CD14-positive monocyte (primary cell): Measurements from ENCODE around the gene TEX48. TPM values are rescaled to one million over a fixed set of nuclear protein-coding genes. Genes with fewer than 3 reads are reported as not detected.
A peak's percentile ranks its signal among the peaks of the same experiment; 100 is the strongest.

Experiments
- DNase-seq, 3 donors: peaks; one replicate each; pipeline ENCODE4 v3.0.0-alpha.2; 2011 to 2022
- H2AFZ ChIP-seq: 2 replicates; pipeline ENCODE4 v1.6.0; 2012; ENCODE audit warnings: mild to moderate bottlenecking, low read depth, low read length, inconsistent platforms; ENCODE audit not compliant: insufficient read depth, poor library complexity, severe bottlenecking
- H3K27ac ChIP-seq, 2 donors: 1 replicate in 1 of 2; 2 replicates in 1 of 2; pipeline ENCODE4 v1.5.1; 2012 to 2013; ENCODE audit warnings: low read length in 2 of 2, control low read depth in 1 of 2, inconsistent platforms in 1 of 2, low read depth in 1 of 2, mild to moderate bottlenecking in 1 of 2
- H3K27me3 ChIP-seq, 2 donors: one replicate each; pipeline versions ENCODE4 v1.6.0 to v1.6.1; 2011 to 2013; ENCODE audit warnings: low read length in 2 of 2; ENCODE audit not compliant: control insufficient read depth in 2 of 2, insufficient read depth in 2 of 2
- H3K36me3 ChIP-seq, 2 donors: replicated peaks in 1 of 2; 1 replicate in 1 of 2; 2 replicates in 1 of 2; pipeline versions ENCODE4 v1.5.1 to v1.6.1; 2012 to 2013; ENCODE audit warnings: low read length in 2 of 2, control low read depth in 1 of 2, inconsistent platforms in 1 of 2, mild to moderate bottlenecking in 1 of 2; ENCODE audit not compliant: insufficient read depth in 2 of 2, control insufficient read depth in 1 of 2
- H3K4me1 ChIP-seq, 2 donors: 1 replicate in 1 of 2; 2 replicates in 1 of 2; pipeline versions ENCODE4 v1.5.1 to v1.6.1; 2012 to 2013; ENCODE audit warnings: low read length in 2 of 2, control low read depth in 1 of 2, inconsistent platforms in 1 of 2, mild to moderate bottlenecking in 1 of 2, moderate library complexity in 1 of 2; ENCODE audit not compliant: insufficient read depth in 2 of 2, control insufficient read depth in 1 of 2
- H3K4me2 ChIP-seq: replicated peaks from 2 replicates; pipeline ENCODE3; 2012; ENCODE audit warnings: low read length, moderate library complexity, mild to moderate bottlenecking; ENCODE audit not compliant: poor library complexity, severe bottlenecking; ENCODE audit errors: extremely low read depth
- H3K4me3 ChIP-seq, 3 experiments: fragments of 200-600 bp in 1 of 3; sonication (generic) in 1 of 3; replicated peaks in 1 of 3; 1 replicate in 2 of 3; 2 replicates in 1 of 3; pipeline ENCODE4 v1.5.1; 2011 to 2013; ENCODE audit warnings: low read length in 3 of 3, mild to moderate bottlenecking in 3 of 3, control low read depth in 2 of 3, low read depth in 2 of 3, inconsistent platforms in 1 of 3, moderate library complexity in 1 of 3
- H3K79me2 ChIP-seq: 2 replicates; pipeline ENCODE4 v1.6.0; 2012; ENCODE audit warnings: mild to moderate bottlenecking, control low read depth, inconsistent platforms, low read length, moderate library complexity; ENCODE audit not compliant: insufficient read depth
- H3K9ac ChIP-seq: 2 replicates; pipeline ENCODE4 v1.6.0; 2017; ENCODE audit warnings: low read length, mild to moderate bottlenecking; ENCODE audit not compliant: insufficient read depth, poor library complexity, severe bottlenecking
- H3K9me3 ChIP-seq, 2 donors: replicated peaks in 1 of 2; 1 replicate in 1 of 2; 2 replicates in 1 of 2; pipeline versions ENCODE4 v1.5.1 to v1.6.1; 2012 to 2013; ENCODE audit warnings: low read length in 2 of 2, control low read depth in 1 of 2; ENCODE audit not compliant: control insufficient read depth in 1 of 2, insufficient read depth in 1 of 2
- H4K20me1 ChIP-seq: 2 replicates; pipeline ENCODE4 v1.6.0; 2012; ENCODE audit warnings: mild to moderate bottlenecking, low read length, control low read depth, moderate library complexity; ENCODE audit not compliant: insufficient read depth
- H3K27ac Mint-ChIP-seq, 7 donors: one replicate each; pipeline ENCODE4 v1.8.0; 2020; ENCODE audit warnings: mild to moderate bottlenecking in 7 of 7, mixed read lengths in 7 of 7, moderate library complexity in 6 of 7, inconsistent platforms in 2 of 7
- H3K27me3 Mint-ChIP-seq, 3 donors: one replicate each; pipeline ENCODE4 v1.8.0; 2021 to 2022; ENCODE audit warnings: low read depth in 3 of 3, mild to moderate bottlenecking in 3 of 3, mixed read lengths in 3 of 3, moderate library complexity in 3 of 3, inconsistent platforms in 1 of 3
- H3K36me3 Mint-ChIP-seq, 2 donors: one replicate each; pipeline ENCODE4 v1.8.0; 2020; ENCODE audit warnings: mixed read lengths in 2 of 2, inconsistent platforms in 1 of 2, mild to moderate bottlenecking in 1 of 2
- H3K4me1 Mint-ChIP-seq: one replicate; pipeline ENCODE4 v1.8.0; 2020; ENCODE audit warnings: mild to moderate bottlenecking, mixed read lengths
- H3K4me3 Mint-ChIP-seq, 2 donors: one replicate each; pipeline ENCODE4 v1.8.0; 2020; ENCODE audit warnings: mild to moderate bottlenecking in 2 of 2, mixed read lengths in 2 of 2, moderate library complexity in 1 of 2
- H3K9me3 Mint-ChIP-seq, 7 donors: one replicate each; pipeline ENCODE4 v1.8.0; 2020 to 2022; ENCODE audit warnings: mixed read lengths in 7 of 7, mild to moderate bottlenecking in 6 of 7, moderate library complexity in 6 of 7, inconsistent platforms in 2 of 7
- WGBS: methylation state at CpG from one replicate; pipeline ENCODE4 v1.1.5; 2013; ENCODE audit warnings: missing lambda C conversion rate; ENCODE audit not compliant: insufficient coverage; 5-methylcytosine and 5-hydroxymethylcytosine counted together
- intact Hi-C, 2 donors: fragments of 100-400 bp; cut with micrococcal nuclease; formaldehyde crosslinking; loops; one replicate each; pipeline versions ENCODE4 v1.15.0 to v1.15.1; 2023
- polyA plus RNA-seq, 3 donors: library from polyadenylated mRNA; depleted of rRNA in 1 of 3; unstranded in 2 of 3; stranded (reverse) in 1 of 3; fragments of 300-500 nt in 2 of 3; fragments of >200 nt in 1 of 3; fragmentation: Illumina TruSeq in 2 of 3; gene quantifications; 1 replicate in 2 of 3; 2 replicates in 1 of 3; pipeline ENCODE4 v1.2.3, GENCODE V29; 2012 to 2021
- TF ChIP-seq, protein P1 (sequence below): fragments of 200-600 bp; IDR thresholded peaks from one replicate; pipeline ENCODE4 v1.8.0; 2022; ENCODE audit warnings: antibody characterized with exemption, mild to moderate bottlenecking

TEX48 gene
- polyA plus RNA-seq, 3 donors, result not detected

- Histone ChIP-seq H3K9ac (no peak overlapping the region), H3K9me3 (no peaks in the 10 kb centered on the region), H3K4me2 (no peak overlapping the region), H3K4me3 (no peak overlapping the region), H2AFZ (no peak overlapping the region), H3K36me3 (no peaks in the 10 kb centered on the region), H3K27ac (no peak overlapping the region), H3K79me2 (no peaks in the 10 kb centered on the region), H4K20me1 (no peaks in the 10 kb centered on the region), H3K4me1 (peaks cover 0 to 3% of the 10 kb centered on the region in 2 donors), H3K27me3 (no peaks in the 10 kb centered on the region)
- WGBS, result no CpG with 5 or more reads among the region's 3 CpGs
- H3K4me3 Mint-ChIP-seq, result no peak overlapping the region
- no peak overlapping the region for H3K27ac Mint-ChIP-seq
- no peaks in the 10 kb centered on the region for H3K36me3 Mint-ChIP-seq
- peaks cover 0 to 8% (median under 1%) of the 10 kb centered on the region in 3 donors for H3K27me3 Mint-ChIP-seq
- H3K4me1 Mint-ChIP-seq, result peaks cover 12% of the 10 kb centered on the region
- DNase-seq, result no peak
- intact Hi-C loops, result loop anchor here (10.0 kb wide), 1 partner anchor 227 kb away; no protein-coding TSS in a partner anchor
- TF ChIP-seq, protein P1, sequence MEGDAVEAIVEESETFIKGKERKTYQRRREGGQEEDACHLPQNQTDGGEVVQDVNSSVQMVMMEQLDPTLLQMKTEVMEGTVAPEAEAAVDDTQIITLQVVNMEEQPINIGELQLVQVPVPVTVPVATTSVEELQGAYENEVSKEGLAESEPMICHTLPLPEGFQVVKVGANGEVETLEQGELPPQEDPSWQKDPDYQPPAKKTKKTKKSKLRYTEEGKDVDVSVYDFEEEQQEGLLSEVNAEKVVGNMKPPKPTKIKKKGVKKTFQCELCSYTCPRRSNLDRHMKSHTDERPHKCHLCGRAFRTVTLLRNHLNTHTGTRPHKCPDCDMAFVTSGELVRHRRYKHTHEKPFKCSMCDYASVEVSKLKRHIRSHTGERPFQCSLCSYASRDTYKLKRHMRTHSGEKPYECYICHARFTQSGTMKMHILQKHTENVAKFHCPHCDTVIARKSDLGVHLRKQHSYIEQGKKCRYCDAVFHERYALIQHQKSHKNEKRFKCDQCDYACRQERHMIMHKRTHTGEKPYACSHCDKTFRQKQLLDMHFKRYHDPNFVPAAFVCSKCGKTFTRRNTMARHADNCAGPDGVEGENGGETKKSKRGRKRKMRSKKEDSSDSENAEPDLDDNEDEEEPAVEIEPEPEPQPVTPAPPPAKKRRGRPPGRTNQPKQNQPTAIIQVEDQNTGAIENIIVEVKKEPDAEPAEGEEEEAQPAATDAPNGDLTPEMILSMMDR, result no peak
- H3K9me3 Mint-ChIP-seq, result no peaks in the 10 kb centered on the region
Observed at GRCh38 chr9:114678130-114678529, 3.9 kb downstream of the TEX48 start.

- H3K4me3 ChIP-seq, result no peak overlapping the region
- H3K4me2 ChIP-seq, result no peak overlapping the region
- no peaks in the 10 kb centered on the region for H3K27me3 ChIP-seq
- peak; percentile 14 to 73 (median 45) for DNase-seq
- H4K20me1 ChIP-seq, result no peaks in the 10 kb centered on the region
- no peaks in the 10 kb centered on the region for H3K9me3 ChIP-seq
- H3K79me2 ChIP-seq, result no peaks in the 10 kb centered on the region
- no peaks in the 10 kb centered on the region for H3K36me3 ChIP-seq
- TF ChIP-seq, protein P1, result no peak
- Mint-ChIP-seq H3K4me3 (no peak overlapping the region), H3K36me3 (no peaks in the 10 kb centered on the region), H3K27ac (peak overlapping the region in 1 of 7 donors; percentile 16), H3K9me3 (no peaks in the 10 kb centered on the region), H3K4me1 (peaks cover 12% of the 10 kb centered on the region), H3K27me3 (peaks cover 0 to 8% (median 2%) of the 10 kb centered on the region in 3 donors)
- intact Hi-C loops, result loop anchor here (10.0 kb wide), 1 partner anchor 227 kb away; no protein-coding TSS in a partner anchor
- H3K9ac ChIP-seq, result no peak overlapping the region
- peaks cover 0 to 3% of the 10 kb centered on the region in 2 donors for H3K4me1 ChIP-seq
- H2AFZ ChIP-seq, result no peak overlapping the region
- H3K27ac ChIP-seq, result no peak overlapping the region
- WGBS, result 40% methylated on average over 1 of the region's 3 CpGs
Observed at GRCh38 chr9:114677418-114677817, 4.6 kb downstream of the TEX48 start.
